ENCODE data around the gene JAML. TPM values are rescaled to one million over a fixed set of nuclear protein-coding genes. Genes with fewer than 3 reads are reported as not detected.

The JAML gene
- total RNA-seq, 1 donor from 2014 or later, result 0.09 TPM

DNA sequence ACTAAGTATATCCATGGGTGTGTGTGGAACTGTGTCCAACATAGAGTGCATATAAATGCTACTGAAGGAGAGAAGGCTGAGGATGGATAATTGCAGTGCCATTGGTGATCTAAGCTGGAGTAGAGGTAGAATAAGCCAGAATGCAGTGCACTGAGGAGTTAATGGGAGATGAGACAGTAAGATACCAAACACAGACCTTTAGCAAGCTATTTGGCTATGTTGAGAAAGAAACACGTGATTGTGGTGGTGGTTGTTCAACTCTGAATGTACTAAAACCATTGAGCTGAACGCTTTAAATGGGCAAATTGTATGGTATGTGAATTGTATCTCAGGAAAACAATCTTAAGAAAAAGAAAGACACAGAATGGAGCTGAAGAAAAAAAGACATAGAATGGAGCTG, 22.8 kb downstream of the JAML start:
- Histone ChIP-seq H3K9ac (no peak overlapping the region), H3K4me3 (no peak overlapping the region), H4K20me1 (ENCODE audit: low read depth) (no peaks in the 10 kb centered on the region), H3K4me2 (no peak overlapping the region), H3K9me3 (ENCODE audit: low read depth) (no peaks in the 10 kb centered on the region), H3K36me3 (no peaks in the 10 kb centered on the region), H3K79me2 (ENCODE audit: low read depth) (no peaks in the 10 kb centered on the region), H2AFZ (replicated peaks) (no peak overlapping the region), H3K4me1 (peaks cover 4% of the 10 kb centered on the region), H3K27me3 (no peaks in the 10 kb centered on the region), H3K27ac (no peak overlapping the region), H3F3A (ENCODE audit: low read depth) (no peaks in the 10 kb centered on the region)
- Mint-ChIP-seq H3K9me3 (no peaks in the 10 kb centered on the region), H3K4me1 (peaks cover 2% of the 10 kb centered on the region), H3K27ac (no peak overlapping the region), H3K27me3 (ENCODE audit: insufficient read depth, low read depth) (peaks cover 3% of the 10 kb centered on the region), H3K36me3 (no peaks in the 10 kb centered on the region), H3K4me3 (no peak overlapping the region)
- TF ChIP-seq EZH2 (IDR thresholded peaks at IDR 0.05), result no peak
- no peak for DNase-seq (ENCODE audit: low spot score)

DNA sequence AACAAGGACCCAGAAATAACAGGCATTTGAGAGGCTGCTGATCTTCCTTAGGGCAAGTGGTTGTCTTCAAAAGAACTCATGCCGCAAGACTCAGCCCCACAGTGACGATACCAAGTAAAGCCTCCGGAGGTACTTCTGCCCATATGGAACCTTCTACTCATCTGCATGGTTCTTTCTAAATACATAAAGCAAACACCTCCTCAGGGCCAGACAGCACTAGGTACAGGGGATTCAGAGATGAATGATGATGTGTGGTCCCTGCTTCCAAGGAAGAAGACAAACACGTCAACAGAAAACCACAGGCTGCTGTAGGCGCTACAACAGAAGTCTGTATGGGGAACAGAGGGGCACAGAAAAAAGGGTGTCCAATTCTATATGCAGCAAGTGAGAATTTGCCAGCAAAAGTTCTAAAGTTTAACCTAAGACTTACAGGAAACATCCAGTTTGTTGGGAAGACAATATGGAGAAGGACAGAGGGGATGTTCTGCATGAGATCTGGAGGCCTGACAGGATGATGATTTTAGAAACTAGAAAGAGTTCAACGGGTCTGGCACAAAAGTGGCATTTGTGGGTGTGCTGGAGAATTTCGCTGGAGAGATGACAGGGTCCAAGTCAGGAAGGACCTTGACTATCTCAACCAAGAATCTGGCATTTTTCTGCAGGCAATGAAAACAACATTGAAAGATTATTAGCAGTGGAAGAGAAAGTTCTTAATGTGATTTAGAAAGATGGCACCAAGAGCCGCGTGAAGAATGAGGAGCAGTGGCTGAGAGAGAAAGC, 23.7 kb downstream of the JAML start:
- H3K4me1 Mint-ChIP-seq, result peaks cover 2% of the 10 kb centered on the region

DNA sequence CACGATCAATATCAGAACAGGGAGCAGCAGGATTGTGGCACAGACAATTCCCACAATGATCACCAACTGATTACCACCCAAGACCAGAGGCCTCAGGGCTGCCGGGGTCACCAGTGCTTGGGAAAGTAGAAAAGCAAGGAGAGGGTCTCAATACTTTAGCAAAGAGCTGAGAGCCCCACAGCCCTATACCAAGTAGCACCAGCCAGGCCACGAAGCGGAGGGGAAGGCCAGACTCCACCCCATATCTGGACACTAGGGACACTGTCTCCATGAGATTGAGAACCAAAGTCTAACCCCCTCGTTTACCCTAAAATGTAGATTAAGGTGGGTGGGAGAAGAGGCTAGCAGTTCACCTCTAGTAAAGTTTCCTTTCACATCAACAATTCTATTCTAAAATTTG, 24.3 kb downstream of the JAML start:
- Mint-ChIP-seq H3K27ac (no peak overlapping the region), H3K4me3 (no peak overlapping the region), H3K27me3 (ENCODE audit: insufficient read depth, low read depth) (peaks cover 6% of the 10 kb centered on the region), H3K9me3 (no peaks in the 10 kb centered on the region), H3K4me1 (peaks cover 2% of the 10 kb centered on the region), H3K36me3 (no peaks in the 10 kb centered on the region)
- H3K9ac ChIP-seq, result no peak overlapping the region
- H3K4me1 ChIP-seq, result no peaks in the 10 kb centered on the region
- TF ChIP-seq EZH2phosphoT487 (IDR thresholded peaks at IDR 0.05) (no peak), EZH2 (IDR thresholded peaks at IDR 0.05) (no peak)
- TF ChIP-seq, protein P1, sequence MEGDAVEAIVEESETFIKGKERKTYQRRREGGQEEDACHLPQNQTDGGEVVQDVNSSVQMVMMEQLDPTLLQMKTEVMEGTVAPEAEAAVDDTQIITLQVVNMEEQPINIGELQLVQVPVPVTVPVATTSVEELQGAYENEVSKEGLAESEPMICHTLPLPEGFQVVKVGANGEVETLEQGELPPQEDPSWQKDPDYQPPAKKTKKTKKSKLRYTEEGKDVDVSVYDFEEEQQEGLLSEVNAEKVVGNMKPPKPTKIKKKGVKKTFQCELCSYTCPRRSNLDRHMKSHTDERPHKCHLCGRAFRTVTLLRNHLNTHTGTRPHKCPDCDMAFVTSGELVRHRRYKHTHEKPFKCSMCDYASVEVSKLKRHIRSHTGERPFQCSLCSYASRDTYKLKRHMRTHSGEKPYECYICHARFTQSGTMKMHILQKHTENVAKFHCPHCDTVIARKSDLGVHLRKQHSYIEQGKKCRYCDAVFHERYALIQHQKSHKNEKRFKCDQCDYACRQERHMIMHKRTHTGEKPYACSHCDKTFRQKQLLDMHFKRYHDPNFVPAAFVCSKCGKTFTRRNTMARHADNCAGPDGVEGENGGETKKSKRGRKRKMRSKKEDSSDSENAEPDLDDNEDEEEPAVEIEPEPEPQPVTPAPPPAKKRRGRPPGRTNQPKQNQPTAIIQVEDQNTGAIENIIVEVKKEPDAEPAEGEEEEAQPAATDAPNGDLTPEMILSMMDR (IDR thresholded peaks at IDR 0.05), result no peak
- no peaks in the 10 kb centered on the region for H3F3A ChIP-seq (ENCODE audit: low read depth)
- no peaks in the 10 kb centered on the region for H3K79me2 ChIP-seq (ENCODE audit: low read depth)
- H2AFZ ChIP-seq (replicated peaks), result no peak overlapping the region
- no peaks in the 10 kb centered on the region for H4K20me1 ChIP-seq (ENCODE audit: low read depth)
- H3K36me3 ChIP-seq, result no peaks in the 10 kb centered on the region
- no peaks in the 10 kb centered on the region for H3K9me3 ChIP-seq (ENCODE audit: low read depth)
- H3K4me3 ChIP-seq, result no peak overlapping the region
- DNase-seq (ENCODE audit: low spot score), result no peak
- no peaks in the 10 kb centered on the region for H3K27me3 ChIP-seq
- no peak overlapping the region for H3K4me2 ChIP-seq
- H3K27ac ChIP-seq, result no peak overlapping the region

More for the DNA sequence above, 23.7 kb downstream of the JAML start:
- Histone ChIP-seq H4K20me1 (ENCODE audit: low read depth) (no peaks in the 10 kb centered on the region), H3K9ac (no peak overlapping the region), H3K4me3 (no peak overlapping the region), H2AFZ (replicated peaks) (no peak overlapping the region), H3K27me3 (no peaks in the 10 kb centered on the region), H3K27ac (no peak overlapping the region), H3K79me2 (ENCODE audit: low read depth) (no peaks in the 10 kb centered on the region), H3K4me1 (no peaks in the 10 kb centered on the region), H3K9me3 (ENCODE audit: low read depth) (no peaks in the 10 kb centered on the region), H3F3A (ENCODE audit: low read depth) (no peaks in the 10 kb centered on the region), H3K36me3 (no peaks in the 10 kb centered on the region), H3K4me2 (no peak overlapping the region)
- H3K36me3 Mint-ChIP-seq, result no peaks in the 10 kb centered on the region
- H3K27me3 Mint-ChIP-seq (ENCODE audit: insufficient read depth, low read depth), result peaks cover 6% of the 10 kb centered on the region
- no peaks in the 10 kb centered on the region for H3K9me3 Mint-ChIP-seq
- no peak for DNase-seq (ENCODE audit: low spot score)
- TF ChIP-seq EZH2 (IDR thresholded peaks at IDR 0.05) (no peak), EZH2phosphoT487 (IDR thresholded peaks at IDR 0.05) (no peak)
- TF ChIP-seq, protein P1 (IDR thresholded peaks at IDR 0.05), result no peak
- no peak overlapping the region for H3K4me3 Mint-ChIP-seq
- no peak overlapping the region for H3K27ac Mint-ChIP-seq

DNA sequence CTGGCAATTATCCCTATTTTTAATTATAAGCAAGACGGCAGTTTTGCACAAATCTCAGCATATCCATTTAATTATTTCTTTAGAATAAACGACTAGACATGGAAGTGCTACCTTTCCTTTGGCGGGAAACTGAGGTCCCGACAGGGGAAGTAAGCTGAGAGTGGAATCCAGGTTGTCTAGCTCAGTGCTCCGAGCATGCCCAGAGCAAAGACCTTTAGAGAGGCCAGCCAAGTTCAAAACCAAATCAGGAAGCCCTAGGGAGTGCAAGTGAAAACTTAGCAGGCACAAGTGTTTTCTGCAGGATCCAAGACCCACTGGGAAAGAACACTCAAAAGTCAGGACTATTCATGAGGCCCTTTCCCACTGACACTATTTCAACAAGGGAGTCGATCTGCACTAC, 25.7 kb downstream of the JAML start:
- Histone ChIP-seq H3K4me1 (peaks cover 5% of the 10 kb centered on the region), H3K36me3 (no peaks in the 10 kb centered on the region), H3K27me3 (no peaks in the 10 kb centered on the region), H3K4me2 (no peak overlapping the region), H3K9me3 (ENCODE audit: low read depth) (no peaks in the 10 kb centered on the region), H3F3A (ENCODE audit: low read depth) (no peaks in the 10 kb centered on the region), H2AFZ (replicated peaks) (no peak overlapping the region), H3K79me2 (ENCODE audit: low read depth) (no peaks in the 10 kb centered on the region), H3K4me3 (no peak overlapping the region), H3K27ac (no peak overlapping the region), H3K9ac (no peak overlapping the region), H4K20me1 (ENCODE audit: low read depth) (no peaks in the 10 kb centered on the region)
- Mint-ChIP-seq H3K36me3 (no peaks in the 10 kb centered on the region), H3K27me3 (ENCODE audit: insufficient read depth, low read depth) (peaks cover 6% of the 10 kb centered on the region), H3K4me1 (peaks cover 2% of the 10 kb centered on the region), H3K9me3 (no peaks in the 10 kb centered on the region), H3K4me3 (no peak overlapping the region), H3K27ac (no peak overlapping the region)
- TF ChIP-seq EZH2phosphoT487 (IDR thresholded peaks at IDR 0.05) (no peak), EZH2 (IDR thresholded peaks at IDR 0.05) (no peak)
- DNase-seq (ENCODE audit: low spot score), result no peak
